HG03354 (cell line): ENCODE results near the gene XPNPEP1.

ENCODE experiments used
- ATAC-seq: cut with Tn5 transposase; IDR thresholded peaks from one replicate; pipeline ENCODE4 v1.9.1; 2021; ENCODE audit warnings: mild to moderate bottlenecking; ENCODE audit not compliant: unreplicated experiment, poor library complexity, severe bottlenecking

Gene XPNPEP1

DNA sequence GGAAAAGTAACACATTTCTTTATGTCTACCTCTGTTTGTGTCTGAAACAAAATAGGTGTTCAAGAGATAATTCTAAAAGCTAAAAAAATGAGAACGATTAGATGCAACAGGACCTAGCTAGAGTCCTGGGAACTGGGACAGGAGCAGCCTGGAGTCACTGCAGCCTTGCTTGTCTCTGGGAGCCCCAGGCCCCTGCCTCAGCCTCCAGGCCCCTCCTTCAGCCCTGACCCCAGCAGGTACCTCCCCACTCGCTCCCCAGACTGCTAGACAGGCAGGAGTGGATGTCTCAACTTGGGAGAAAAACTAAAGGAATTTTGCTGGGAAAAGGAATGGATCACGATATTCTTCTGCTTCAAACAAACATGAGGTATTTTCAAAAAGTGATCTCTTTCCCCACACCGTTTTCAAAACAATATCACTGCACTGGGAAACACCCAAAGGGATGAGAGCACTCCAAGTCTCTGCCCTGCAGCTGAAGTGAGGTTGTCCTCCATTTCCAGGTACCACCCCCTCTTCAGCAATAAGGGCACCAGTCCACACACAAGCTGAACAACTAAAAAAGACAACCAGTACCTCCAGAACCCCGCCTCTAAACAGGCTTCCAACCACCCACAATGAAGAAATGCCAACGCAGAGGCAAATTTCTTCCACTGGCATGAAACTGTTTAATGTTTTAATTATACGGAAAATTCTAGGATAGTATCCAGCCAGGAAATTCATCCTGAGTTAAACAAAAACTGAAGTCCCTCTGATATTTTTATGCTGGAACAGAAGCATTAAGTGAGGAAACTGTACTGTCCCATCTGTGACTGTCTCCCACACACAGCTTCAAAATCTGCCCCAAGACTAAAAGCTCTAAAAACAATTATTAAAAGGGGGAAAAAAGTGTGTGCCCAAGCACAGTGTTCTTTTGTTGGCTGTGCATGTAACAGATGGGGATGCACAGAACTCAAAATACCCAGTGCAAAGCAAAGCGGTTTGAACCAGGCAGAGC lies 47.2 kb downstream of the XPNPEP1 start:
- no peak for ATAC-seq

GRCh38 chr10:109875151-109875568 lies 48.2 kb downstream of the XPNPEP1 start:
- ATAC-seq = no peak

- ATAC-seq = no peak
Observed at GRCh38 chr10:109871476-109871875, 51.8 kb downstream of the XPNPEP1 start.

DNA sequence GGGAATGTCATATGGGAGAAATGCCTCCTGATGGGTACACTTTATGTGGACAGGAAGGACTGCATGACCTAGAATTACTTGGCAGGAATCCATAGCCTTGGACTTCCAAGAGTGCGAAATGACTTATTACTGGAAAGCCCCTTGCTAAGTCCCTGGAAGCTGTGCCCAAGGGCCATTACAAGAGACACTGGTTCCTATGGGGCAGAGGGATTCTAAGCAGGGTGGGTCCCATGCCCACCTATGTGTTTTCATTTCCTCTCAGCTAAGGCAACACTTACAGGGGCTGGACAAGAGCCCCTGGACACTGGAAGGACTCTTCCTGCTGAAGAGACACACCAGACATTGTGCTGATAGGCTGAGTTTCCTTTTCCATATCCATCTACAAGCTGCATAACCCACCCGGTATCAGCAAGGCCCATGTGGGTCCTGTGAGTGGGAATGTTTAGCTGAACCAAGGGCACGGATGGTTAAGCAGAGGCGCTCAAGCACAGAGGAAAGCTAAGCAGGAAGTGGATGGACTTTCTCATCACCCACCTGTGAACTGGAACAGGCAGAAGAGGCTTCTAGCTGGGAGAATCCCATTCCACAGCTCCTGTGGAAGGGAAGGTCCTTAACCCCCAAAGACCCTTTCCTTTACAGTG lies 56.2 kb downstream of the XPNPEP1 start:
- ATAC-seq = no peak

DNA sequence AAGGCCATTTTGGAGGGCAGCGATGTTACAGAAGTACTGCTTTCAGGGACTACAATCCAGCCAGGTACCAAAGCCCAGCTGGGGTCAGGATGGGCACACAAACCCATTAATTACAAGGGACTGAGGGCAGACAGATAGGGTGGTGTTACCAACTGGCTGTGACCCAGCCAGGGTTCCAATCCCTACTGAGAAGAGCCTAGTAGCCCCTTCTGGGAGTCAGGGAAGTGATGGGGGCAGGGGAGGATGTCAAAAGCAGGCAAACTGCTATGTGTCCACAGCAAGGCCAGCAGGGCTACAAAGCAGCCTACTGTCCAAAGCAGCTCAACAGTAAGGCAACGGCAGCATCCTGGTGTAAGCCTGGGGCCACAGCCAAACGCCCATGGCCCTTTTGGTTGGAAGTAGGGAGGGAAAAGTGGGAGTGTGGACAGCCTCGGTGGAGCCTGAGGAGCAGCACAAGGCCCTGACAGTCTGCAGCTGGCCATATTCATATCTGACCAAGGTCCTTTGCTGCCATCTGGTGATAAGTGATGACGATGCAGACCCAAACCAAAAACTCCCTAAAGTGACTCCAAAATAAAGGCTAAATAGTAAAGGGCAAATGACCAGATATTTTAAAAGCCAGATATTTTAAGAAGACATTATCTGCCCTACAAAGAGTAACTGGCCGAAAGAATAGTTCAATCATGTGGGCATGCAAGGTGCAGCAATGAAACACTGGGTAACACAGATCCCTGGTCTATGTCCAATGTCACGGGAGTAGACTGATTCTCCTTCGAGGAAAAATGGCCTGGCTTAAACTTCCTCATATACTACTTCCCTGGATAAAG lies 56.9 kb downstream of the XPNPEP1 start:
- peak; percentile 51 for ATAC-seq

DNA sequence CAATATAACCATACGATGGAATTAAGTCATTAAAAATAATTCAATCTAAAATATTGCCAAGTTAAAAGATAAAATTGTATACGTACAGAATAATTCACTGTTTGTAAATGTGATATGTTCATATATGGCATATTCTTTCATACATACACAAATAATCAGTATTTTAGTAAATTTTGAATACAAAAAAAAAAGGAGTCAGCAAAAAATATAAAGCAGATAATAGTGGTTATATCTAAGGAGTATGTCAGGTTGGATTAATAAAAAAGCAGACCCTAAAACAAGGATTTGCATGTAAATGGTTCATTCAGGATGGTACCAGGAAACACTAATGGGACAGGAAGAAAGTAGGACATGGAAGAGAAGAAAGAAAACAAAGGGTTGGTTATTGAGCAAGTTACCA lies 59.5 kb downstream of the XPNPEP1 start:
- ATAC-seq = no peak

DNA sequence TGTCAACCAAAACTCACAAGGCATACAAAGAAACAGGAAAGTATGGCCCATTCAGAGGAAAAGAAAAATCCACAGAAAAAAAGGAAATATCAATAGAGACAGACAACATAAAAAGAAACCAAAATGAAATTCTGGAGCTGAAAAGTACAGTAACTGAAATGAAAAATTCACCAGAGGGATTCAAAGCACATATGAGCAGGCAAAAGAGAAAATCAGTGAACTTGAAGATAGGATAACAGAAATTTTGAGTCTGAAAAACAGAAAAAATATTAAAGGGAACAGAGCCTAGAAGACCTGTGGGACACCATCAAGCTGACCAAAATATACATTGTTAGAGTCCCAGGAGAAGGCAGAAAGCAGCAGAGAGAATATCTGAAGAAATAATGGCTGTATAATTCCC lies 60.6 kb downstream of the XPNPEP1 start:
- ATAC-seq = no peak

DNA sequence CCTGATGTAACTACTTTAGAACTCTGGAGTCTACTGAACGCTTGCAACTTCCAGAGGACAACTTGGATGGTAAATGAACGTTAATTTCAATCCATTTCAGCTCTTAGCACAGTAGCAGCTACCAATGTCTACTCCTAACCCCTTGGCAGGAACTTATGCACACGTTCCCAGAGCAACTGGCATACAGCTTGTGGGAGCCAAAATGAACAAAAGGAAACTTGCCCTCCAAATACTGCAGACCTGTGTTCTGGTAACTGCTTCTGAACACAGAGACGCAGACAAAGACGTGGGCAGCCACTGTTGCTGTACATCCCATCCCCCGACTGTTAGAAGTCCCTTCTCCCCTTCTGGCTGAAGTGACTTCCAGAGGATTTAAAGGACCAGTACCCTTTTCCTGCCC lies 61.3 kb downstream of the XPNPEP1 start:
- ATAC-seq = no peak

DNA sequence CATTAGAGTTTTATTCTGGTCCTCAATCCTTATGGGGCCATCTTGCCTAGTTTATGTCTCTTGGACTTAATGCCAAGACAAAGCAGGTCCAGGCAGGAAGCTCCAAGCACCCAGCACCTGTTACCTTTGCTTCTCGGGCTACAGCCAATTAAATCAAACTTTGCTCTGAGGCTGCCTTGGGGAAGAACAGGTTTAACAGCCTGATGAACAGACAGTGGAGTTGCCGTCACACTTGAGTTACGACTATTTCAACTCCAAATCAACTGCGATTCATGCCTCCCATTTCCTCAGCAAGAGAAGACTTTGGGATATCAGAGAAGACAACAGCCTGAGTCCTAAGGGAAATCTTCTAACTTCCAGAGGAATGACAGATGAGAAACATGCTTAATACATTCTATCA lies 62.2 kb downstream of the XPNPEP1 start:
- no peak for ATAC-seq

- no peak for ATAC-seq
Observed at GRCh38 chr10:109859221-109859620, 64.1 kb downstream of the XPNPEP1 start.

- no peak for ATAC-seq
Observed at GRCh38 chr10:109855746-109856145, 67.6 kb downstream of the XPNPEP1 start.

- no peak for ATAC-seq
Observed at GRCh38 chr10:109853921-109854320, 69.4 kb downstream of the XPNPEP1 start.

DNA sequence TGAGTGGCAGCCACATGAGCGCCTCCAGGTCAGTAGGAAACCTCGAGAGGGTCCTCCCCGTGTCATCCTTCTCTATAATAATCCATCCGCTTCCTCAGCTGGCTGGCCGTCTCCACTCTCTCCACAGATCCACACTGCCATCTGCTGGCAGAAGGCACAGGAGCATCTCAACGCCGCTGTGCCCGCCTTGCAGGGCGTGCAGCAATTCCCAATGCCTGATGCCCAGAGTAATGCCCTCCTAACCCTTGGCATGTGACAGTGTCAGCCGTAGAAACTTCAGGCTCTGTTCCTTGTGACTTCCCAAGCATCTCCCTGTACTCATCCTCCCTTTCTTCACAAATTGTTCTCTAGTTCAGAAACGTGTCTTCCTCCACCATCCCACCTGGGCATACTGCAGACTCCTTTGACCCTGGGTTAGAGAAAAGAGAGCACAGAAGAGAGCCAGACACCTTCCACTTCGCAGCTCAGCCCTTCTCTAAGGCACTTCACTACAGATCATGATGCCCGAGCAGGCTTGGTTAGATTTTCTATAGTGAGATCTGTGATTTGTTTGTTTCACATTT lies 70.8 kb downstream of the XPNPEP1 start:
- ATAC-seq = peak; percentile 97

DNA sequence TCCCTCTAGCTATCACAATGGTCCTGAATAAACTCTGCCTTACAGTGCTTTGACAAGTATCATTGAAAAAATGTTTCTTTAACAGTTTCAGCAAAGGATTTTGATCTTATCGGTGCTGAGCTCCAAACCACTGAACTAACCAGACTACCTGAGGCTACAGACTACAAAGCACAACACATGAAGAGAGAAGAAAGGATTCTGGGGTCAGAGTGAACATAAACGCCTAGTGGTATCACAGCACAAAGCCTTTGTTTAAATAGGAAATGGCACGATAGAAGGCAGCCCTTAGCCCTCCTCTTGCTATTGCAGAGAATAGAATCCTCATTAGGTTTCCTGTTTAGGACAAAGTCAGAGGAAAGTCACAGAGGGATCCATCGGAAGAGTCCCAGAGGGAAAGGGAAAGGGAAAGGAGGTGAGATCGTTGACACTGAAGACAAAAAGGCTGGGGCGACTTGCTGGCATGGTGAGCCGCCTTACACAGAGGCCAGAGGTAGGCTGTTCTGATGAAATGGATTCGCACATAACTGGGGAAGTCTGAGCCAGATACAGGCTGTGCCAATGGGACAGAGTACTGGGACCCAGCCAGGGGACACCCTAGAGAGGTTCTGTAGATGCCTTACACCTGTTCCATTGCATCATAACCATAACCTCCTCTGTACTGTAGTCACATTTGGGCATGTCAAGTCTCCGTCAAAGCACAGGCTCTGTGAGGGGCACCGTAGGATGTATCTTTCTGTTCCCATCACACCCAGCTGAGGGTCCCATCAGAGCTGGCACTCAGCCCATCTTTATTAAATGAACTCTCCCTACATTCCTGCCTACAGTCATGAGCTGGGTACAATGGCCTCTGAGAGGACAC lies 71.5 kb downstream of the XPNPEP1 start:
- ATAC-seq = peak; percentile 15

DNA sequence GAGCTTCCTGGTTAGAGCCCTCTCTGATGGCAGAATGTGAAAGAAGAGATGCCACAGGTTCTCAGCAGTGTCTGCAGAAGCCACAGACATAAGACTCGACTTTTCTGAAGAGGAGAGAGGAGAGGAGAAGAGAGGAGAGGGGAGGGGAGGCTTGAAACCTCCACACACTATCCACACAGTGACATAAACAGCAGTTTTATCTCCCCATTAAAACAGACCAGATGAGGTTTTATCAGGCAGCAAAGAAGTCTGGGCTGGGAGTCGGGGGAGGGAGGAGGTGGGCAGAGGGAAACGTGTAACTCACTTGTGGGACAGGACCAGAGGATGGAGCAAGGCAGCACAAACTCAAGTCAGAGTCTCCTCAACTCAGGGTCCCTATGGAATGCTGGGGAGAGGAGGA lies 76.5 kb downstream of the XPNPEP1 start:
- no peak for ATAC-seq

- no peak for ATAC-seq
Observed at GRCh38 chr10:109845308-109845707, 78.0 kb downstream of the XPNPEP1 start.

GRCh38 chr10:109838592-109839244 lies 84.6 kb downstream of the XPNPEP1 start:
- ATAC-seq = peak; percentile 53

DNA sequence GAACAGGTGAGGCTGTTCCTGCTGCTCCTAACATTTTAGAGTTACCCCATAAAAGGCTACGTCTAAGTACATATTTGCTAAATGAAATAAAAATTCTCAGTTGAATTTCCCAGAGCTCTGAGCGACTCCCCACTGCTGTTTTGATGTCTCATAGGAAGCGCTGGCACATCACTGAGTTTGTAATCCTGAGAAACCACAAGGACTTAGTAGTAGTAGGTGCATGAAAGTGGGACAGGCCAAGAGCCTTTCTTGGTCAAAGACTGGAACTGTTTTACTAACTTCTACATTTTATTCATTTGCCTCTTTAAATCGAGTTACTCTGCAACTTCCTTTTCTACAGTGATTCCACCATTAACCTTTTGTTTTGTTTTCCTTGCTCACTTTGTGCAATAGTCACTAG lies 85.9 kb downstream of the XPNPEP1 start:
- no peak for ATAC-seq

DNA sequence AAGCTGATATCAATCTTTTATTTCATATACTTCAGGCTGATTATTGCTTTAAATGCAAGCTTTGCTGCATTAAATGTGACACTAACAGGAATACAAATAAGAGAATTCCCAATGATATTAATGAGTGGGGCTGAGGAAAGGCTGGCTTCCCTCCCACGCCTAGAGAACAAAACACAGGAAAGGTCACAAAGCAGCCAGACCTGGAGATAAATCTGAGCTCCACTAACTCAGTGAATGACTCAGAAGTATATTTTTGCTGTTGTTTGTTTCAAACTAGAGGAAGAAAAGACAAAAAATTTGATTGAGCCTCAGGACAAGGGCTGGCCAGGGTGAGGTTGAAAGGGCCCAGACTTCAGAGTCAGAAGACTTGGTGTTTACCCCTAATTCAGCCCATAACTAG lies 88.1 kb downstream of the XPNPEP1 start:
- no peak for ATAC-seq
